Tibial nerve (tissue), 4 donors: Measurements from ENCODE around the gene TNKS1BP1. TPM values are rescaled to one million over a fixed set of nuclear protein-coding genes. Genes with fewer than 3 reads are reported as not detected.
A peak's percentile ranks its signal among the peaks of the same experiment; 100 is the strongest.

Source experiments
- DNase-seq, 2 donors: peaks; one replicate each; pipeline ENCODE4 v3.0.0-alpha.2; 2019; ENCODE audit warnings: low spot score in 2 of 2
- H3K27ac ChIP-seq, 4 donors: fragments of 200-600 bp; sonication (generic) in 3 of 4; one replicate each; pipeline ENCODE4 v1.5.1; 2017 to 2019; ENCODE audit warnings: mild to moderate bottlenecking in 1 of 4
- H3K27me3 ChIP-seq, 2 donors: fragments of 200-600 bp; sonication (generic) in 1 of 2; one replicate each; pipeline versions ENCODE4 v1.5.1 to v1.6.0; 2017 to 2019
- H3K36me3 ChIP-seq, 3 donors: fragments of 200-600 bp; sonication (generic); one replicate each; pipeline ENCODE4 v1.5.1; 2018 to 2019
- H3K4me1 ChIP-seq, 4 donors: fragments of 200-600 bp; sonication (generic) in 3 of 4; one replicate each; pipeline ENCODE4 v1.5.1; 2017 to 2019
- H3K4me3 ChIP-seq, 4 donors: fragments of 200-600 bp; sonication (generic) in 3 of 4; one replicate each; pipeline ENCODE4 v1.5.1; 2017 to 2019; ENCODE audit warnings: mild to moderate bottlenecking in 1 of 4, moderate library complexity in 1 of 4
- H3K9me3 ChIP-seq, 4 donors: fragments of 200-600 bp; sonication (generic) in 3 of 4; one replicate each; pipeline ENCODE4 v1.5.1; 2017 to 2019
- CTCF ChIP-seq, 5 experiments: fragments of 200-600 bp in 3 of 5; fragments of 450-650 bp in 2 of 5; sonication (generic) in 3 of 5; IDR thresholded peaks; one replicate each; pipeline ENCODE4 v1.5.1; 2016 to 2019; ENCODE audit warnings: antibody characterized with exemption in 5 of 5, mild to moderate bottlenecking in 3 of 5, moderate library complexity in 2 of 5
- EP300 ChIP-seq, 2 donors: sonication (generic); formaldehyde crosslinking; IDR thresholded peaks; one replicate each; pipeline ENCODE4 v1.6.1; 2017; ENCODE audit warnings: antibody characterized with exemption in 2 of 2, mild to moderate bottlenecking in 1 of 2
- POLR2A ChIP-seq, 2 donors: fragments of 450-650 bp; IDR thresholded peaks; one replicate each; pipeline ENCODE4 v1.6.1; 2017; ENCODE audit warnings: antibody characterized with exemption in 2 of 2, mild to moderate bottlenecking in 2 of 2, moderate library complexity in 2 of 2
- WGBS, 2 donors: methylation state at CpG; one replicate each; pipeline ENCODE4 v1.1.5; 2018; 5-methylcytosine and 5-hydroxymethylcytosine counted together
- total RNA-seq, 4 donors: library from RNA; depleted of rRNA; stranded (reverse); fragments of >200 nt; gene quantifications; one replicate each; pipeline ENCODE4 v1.1.0, GENCODE V29; 2016

Gene TNKS1BP1
- total RNA-seq, 4 donors from 2014 or later, result 147 to 238 (median 204) TPM

GRCh38 chr11:57357856-57358255 lies 33.1 kb upstream of the TNKS1BP1 start:
- Histone ChIP-seq H3K36me3 (no peaks in the 10 kb centered on the region), H3K27me3 (no peaks in the 10 kb centered on the region), H3K4me3 (no peak overlapping the region), H3K27ac (peak overlapping the region in 2 of 4 donors; percentile 18 to 62), H3K4me1 (peaks cover 0 to 17% (median 0%) of the 10 kb centered on the region in 4 donors), H3K9me3 (no peaks in the 10 kb centered on the region)
- 23 to 24% methylated on average over 6 of the region's 6 CpGs for WGBS, 2 donors
- DNase-seq, result no peak
- no peak for TF ChIP-seq EP300 (IDR thresholded peaks at IDR 0.05)
- TF ChIP-seq CTCF (IDR thresholded peaks at IDR 0.05), result no peak
- no peak for TF ChIP-seq POLR2A (IDR thresholded peaks at IDR 0.05)

GRCh38 chr11:57357310-57357709 lies 32.6 kb upstream of the TNKS1BP1 start:
- Histone ChIP-seq H3K27me3 (no peaks in the 10 kb centered on the region), H3K9me3 (no peaks in the 10 kb centered on the region), H3K27ac (peak overlapping the region in 2 of 4 donors; percentile 43 to 62), H3K36me3 (no peaks in the 10 kb centered on the region), H3K4me1 (peaks cover 0 to 17% (median 0%) of the 10 kb centered on the region in 4 donors), H3K4me3 (no peak overlapping the region)
- no peak for TF ChIP-seq POLR2A (IDR thresholded peaks at IDR 0.05)
- no peak for TF ChIP-seq CTCF (IDR thresholded peaks at IDR 0.05)
- TF ChIP-seq EP300 (IDR thresholded peaks at IDR 0.05), result no peak
- WGBS, 2 donors, result 82 to 88% methylated on average over 3 of the region's 3 CpGs
- DNase-seq, result no peak

- Histone ChIP-seq H3K36me3 (no peaks in the 10 kb centered on the region), H3K27me3 (no peaks in the 10 kb centered on the region), H3K27ac (no peak overlapping the region), H3K4me1 (peaks cover 0 to 17% (median 0%) of the 10 kb centered on the region in 4 donors), H3K4me3 (no peak overlapping the region), H3K9me3 (no peaks in the 10 kb centered on the region)
- TF ChIP-seq CTCF (IDR thresholded peaks at IDR 0.05), result no peak
- no peak for DNase-seq
- 61 to 66% methylated on average over 9 of the region's 9 CpGs for WGBS, 2 donors
These were observed 31.5 kb upstream of the TNKS1BP1 start for GRCh38 chr11:57356268-57356667.

- H3K27ac ChIP-seq, result no peak overlapping the region
These were observed 29.9 kb upstream of the TNKS1BP1 start for GRCh38 chr11:57354699-57355098.

GRCh38 chr11:57353852-57354251 lies 29.1 kb upstream of the TNKS1BP1 start:
- no peak for TF ChIP-seq EP300 (IDR thresholded peaks at IDR 0.05)
- TF ChIP-seq CTCF (IDR thresholded peaks at IDR 0.05), result no peak
- TF ChIP-seq POLR2A (IDR thresholded peaks at IDR 0.05), result no peak
- H3K4me1 ChIP-seq, result peaks cover 0 to 25% (median 2%) of the 10 kb centered on the region in 4 donors
- H3K9me3 ChIP-seq, result no peaks in the 10 kb centered on the region
- 40 to 53% methylated on average over 4 of the region's 4 CpGs for WGBS, 2 donors
- no peak for DNase-seq
- H3K36me3 ChIP-seq, result no peaks in the 10 kb centered on the region
- no peak overlapping the region for H3K4me3 ChIP-seq
- peak overlapping the region in 1 of 4 donors; percentile 23 for H3K27ac ChIP-seq
- no peaks in the 10 kb centered on the region for H3K27me3 ChIP-seq

More at GRCh38 chr11:57354699-57355098, 29.9 kb upstream of the TNKS1BP1 start:
- Histone ChIP-seq H3K36me3 (no peaks in the 10 kb centered on the region), H3K4me1 (peaks cover 0 to 20% (median under 1%) of the 10 kb centered on the region in 4 donors), H3K27me3 (no peaks in the 10 kb centered on the region), H3K9me3 (no peaks in the 10 kb centered on the region), H3K4me3 (no peak overlapping the region)
- TF ChIP-seq POLR2A (IDR thresholded peaks at IDR 0.05) (no peak), EP300 (IDR thresholded peaks at IDR 0.05) (no peak)
- no peak for DNase-seq
- 79 to 93% methylated on average over 6 of the region's 6 CpGs for WGBS, 2 donors

GRCh38 chr11:57353446-57353845 lies 28.7 kb upstream of the TNKS1BP1 start:
- Histone ChIP-seq H3K27ac (peak overlapping the region in 1 of 4 donors; percentile 23), H3K4me1 (peaks cover 0 to 25% (median 2%) of the 10 kb centered on the region in 4 donors), H3K36me3 (no peaks in the 10 kb centered on the region), H3K27me3 (no peaks in the 10 kb centered on the region), H3K4me3 (no peak overlapping the region), H3K9me3 (no peaks in the 10 kb centered on the region)
- 31 to 34% methylated on average over 4 of the region's 4 CpGs for WGBS, 2 donors
- no peak for DNase-seq
- TF ChIP-seq POLR2A (IDR thresholded peaks at IDR 0.05), result no peak
- TF ChIP-seq EP300 (IDR thresholded peaks at IDR 0.05), result no peak
- no peak for TF ChIP-seq CTCF (IDR thresholded peaks at IDR 0.05)
